Stimulated activated CD4-positive, alpha-beta T cell treated with anti-CD3 and anti-CD28 coated beads, Interleukin-12 subunit alpha, Interleukin-12 subunit beta, amount 100 ng/mL, for 48 hours (primary cell): ENCODE data around the gene KRTAP10-7.
"Not testable (repeated sequence)": the region's sequence is repeated elsewhere in the genome, so short reads cannot be mapped to it uniquely, and the experiment has no call there.

Experiments
- DNase-seq, 3 donors: peaks; one replicate each; pipeline ENCODE4 v3.0.0-alpha.2; 2020; ENCODE audit warnings: low read depth in 2 of 3, low spot score in 1 of 3

The KRTAP10-7 gene

DNA sequence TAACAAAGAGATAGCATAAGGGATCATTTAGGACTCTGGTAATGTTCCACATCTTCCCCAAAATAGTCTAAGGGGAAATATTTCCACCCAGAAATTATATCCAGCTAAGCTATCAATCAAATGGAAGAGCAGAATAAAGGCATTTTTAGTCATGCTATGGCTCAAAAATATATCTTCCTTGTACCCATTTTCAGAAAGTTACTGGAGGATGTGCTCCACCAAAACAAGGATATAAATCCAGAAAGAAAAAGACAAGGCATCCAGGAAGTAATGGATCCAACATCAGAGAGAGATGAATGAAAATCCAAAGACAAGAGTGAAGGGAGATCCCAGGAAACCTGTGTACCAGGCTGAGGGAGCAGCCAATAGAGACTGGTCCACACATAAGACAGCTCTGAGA lies 8.8 kb downstream of the KRTAP10-7 start:
- DNase-seq = no peak

GRCh38 chr21:44610157-44610843 lies 9.9 kb downstream of the KRTAP10-7 start:
- not testable (repeated sequence) for DNase-seq

DNA sequence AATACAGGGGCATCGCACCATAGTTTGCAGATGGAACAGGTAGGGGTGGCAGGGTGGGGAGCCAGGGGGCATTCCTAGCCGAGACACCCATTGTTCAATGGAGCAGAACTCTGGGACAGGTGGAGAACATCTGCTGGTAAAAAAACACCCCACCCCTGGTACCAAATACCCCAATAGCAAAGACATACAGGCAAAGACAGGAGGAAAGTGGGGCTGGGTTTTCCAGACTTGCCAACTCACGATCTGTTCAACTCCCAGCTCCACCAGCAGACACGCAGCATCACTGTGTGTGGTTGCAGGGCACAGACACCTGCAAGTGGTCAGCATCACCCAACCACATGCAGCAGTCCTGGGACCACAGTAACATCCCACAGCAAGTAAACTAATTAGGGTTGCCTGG lies 11.2 kb downstream of the KRTAP10-7 start:
- DNase-seq = no peak

- DNase-seq = no peak
Observed at GRCh38 chr21:44612029-44612486, 11.7 kb downstream of the KRTAP10-7 start, which contains the start of gene KRTAP10-8. Gene KRTAP10-8, plus strand, starts transcription at chr21:44612079. Its CDS starts 22 bp downstream, at chr21:44612101.

GRCh38 chr21:44612669-44613229 lies 12.4 kb downstream of the KRTAP10-7 start:
- no peak for DNase-seq

DNA sequence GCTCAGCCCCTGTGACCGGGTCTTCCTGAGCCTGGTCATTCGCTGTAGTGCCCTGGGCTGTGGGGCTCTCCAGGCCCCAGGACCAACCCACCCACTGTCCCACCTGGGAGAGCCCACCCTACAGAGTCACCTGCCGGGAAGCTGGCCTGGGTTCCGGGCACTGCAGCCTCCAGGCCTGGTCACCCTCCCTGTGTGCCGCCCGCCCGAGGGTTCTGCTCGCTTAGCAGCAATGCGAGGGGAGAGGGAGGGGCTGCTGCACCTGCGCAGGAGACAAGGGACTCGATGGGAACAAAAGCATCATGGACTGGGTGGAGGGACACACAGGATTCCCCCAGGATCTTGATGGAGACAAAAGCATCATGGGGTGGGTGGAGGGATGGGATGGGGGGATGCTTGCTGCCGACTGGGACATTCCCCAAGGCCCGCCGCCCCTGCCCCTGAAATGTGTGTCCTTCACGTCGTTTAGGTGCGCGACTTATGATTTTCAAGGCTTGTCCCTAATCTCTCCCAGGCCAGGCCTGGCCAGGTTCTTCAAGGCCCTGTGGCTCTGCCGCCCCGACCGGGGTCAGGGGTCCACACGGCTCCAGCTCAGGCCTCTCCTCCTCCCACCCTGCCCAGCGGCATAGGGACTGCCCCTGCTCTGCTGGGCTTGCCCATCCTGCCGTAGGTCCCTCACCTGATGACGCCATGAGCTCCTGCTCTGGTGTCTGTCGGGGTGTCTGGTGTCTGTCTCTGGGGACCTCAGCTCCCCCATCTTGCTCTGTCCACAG lies 13.2 kb downstream of the KRTAP10-7 start:
- DNase-seq = no peak

DNA sequence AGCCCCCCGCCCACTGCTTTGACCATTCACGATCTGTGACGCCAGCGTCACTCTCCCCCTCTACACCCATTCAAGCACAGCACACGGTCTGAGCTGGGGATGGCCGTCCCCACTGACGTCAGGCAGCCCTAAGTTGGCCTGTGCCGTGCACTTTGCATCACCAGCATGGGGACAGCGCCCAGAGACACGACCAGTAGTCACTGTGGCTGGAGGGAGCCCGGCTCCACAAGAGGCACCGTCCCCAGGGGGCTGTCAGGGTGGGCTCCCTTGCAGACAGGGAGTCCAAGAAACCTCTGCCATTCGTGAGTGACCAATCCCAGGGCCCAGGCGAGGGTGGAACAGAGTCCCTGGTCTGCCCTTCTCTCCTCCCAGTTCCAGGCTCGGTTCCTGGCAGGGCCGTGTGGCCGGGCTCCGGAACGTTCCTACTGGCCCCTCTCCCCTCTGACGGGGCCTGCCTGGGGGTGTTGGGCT lies 13.8 kb downstream of the KRTAP10-7 start:
- DNase-seq = no peak

- DNase-seq = no peak
Observed at GRCh38 chr21:44614961-44615391, 14.6 kb downstream of the KRTAP10-7 start.

DNA sequence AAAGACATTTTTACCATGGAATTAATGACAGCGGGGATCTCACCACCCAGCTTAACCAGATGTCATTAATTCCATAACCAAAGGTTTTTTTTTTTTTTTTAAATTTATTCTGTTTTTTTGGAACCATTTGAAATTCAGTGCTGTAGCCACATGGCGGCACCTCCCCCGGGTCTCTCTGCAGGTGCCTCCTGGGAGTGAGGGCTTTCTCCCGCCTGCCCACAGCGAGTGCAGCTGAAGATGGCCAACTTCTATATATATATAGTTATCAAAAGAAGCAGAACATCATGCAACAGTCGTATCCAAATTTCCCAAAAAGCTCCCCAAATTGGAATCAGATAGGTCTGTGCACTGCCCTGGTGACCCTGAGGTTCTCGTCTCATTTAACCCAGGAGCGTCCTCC lies 15.1 kb downstream of the KRTAP10-7 start:
- DNase-seq = no peak

DNA sequence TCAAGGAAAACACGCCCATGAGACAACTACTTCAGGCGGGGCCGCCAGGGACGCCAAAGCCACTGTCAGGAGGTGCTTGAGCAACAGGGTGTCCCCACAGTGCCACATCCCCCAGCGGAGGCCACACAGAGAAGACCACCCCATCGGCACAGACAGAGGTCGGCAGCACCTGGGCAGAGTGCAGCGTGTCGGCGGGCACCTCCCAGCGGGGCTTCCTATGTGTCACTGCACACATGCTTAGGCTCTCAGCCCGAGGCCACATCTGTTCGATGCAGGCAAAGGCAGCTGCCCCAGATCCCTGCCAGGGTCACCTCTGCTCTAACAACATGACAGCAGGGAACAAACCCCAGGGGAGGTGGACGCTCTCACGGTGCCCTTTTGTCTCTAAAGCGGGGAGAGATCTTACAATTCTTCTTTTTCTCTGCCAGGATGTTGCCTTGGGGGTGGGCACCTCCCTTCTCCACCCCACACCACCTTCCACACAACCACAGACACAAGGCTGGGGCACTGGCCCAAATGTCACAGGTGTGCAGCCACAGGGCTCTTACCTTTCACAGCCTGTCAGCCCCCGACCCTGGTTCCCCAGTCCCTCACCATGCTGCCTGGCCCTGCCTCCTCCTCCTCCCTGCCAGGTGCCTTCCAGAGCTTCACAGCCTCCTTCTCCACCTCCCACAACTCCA lies 15.7 kb downstream of the KRTAP10-7 start:
- no peak for DNase-seq

- DNase-seq = no peak
Observed at GRCh38 chr21:44616591-44616926, 16.2 kb downstream of the KRTAP10-7 start.

DNA sequence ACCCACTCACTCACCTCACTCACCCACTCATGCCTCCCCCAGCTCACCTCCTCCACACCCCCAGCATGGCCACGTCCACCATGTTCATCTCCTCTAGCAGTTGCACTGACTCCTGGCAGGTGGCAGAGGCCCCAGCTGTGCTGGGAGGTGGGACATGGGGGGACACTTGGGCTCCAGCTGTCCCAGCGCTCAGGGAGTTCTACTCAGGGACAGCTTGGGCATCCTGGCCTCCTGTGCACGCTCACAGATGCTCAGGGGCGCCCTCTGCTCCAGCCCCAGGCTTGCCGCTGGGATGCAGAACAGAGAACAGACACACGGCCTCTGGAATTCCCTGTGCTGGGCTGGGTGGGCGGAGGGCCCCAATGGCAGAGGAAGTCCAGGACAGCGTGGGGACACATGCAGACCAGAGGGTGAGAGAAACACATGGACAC lies 16.7 kb downstream of the KRTAP10-7 start:
- DNase-seq = no peak

- no peak for DNase-seq
Observed at GRCh38 chr21:44618504-44618903, 18.1 kb downstream of the KRTAP10-7 start.

DNA sequence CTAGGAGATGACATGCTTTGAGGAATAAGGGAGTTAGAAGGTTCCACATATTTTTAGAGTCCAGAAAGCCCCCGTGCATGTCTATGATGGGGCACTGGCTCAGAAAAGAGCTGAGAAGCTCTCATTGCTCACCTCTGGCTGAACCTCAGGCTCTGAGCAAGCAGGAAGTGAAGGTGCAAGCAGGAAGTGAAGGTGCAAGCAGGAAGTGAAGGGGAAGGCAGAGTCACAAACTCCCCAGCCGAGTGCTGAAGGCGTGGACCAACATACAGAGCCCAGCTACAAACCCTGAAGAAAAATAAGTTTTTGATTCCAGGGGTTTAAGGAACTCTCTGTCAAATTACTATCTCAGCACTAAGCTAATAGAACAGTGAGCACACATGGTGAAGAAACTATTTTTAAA lies 18.5 kb downstream of the KRTAP10-7 start:
- peak; percentile 20 to 26 (median 23) for DNase-seq

DNA sequence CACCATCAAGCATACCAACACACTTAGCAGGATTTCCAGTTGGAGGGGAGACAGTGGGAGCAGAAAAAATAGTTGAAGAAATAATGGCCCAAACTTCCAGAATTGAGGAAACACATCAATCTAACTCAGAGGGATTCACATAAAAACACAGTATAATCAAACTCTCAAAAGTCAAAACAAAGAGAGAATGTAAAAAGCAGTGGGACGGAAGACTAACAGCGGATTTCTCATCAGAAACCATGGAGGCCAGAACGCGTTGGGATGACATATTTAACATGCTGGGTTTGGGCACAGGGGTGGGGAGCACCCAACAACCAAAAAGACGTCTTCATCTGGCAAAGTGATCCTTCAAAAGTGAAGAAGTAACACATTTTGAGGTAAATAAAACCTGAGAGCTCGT lies 19.5 kb downstream of the KRTAP10-7 start:
- DNase-seq = no peak

GRCh38 chr21:44623575-44623974 lies 23.2 kb downstream of the KRTAP10-7 start:
- no peak for DNase-seq

DNA sequence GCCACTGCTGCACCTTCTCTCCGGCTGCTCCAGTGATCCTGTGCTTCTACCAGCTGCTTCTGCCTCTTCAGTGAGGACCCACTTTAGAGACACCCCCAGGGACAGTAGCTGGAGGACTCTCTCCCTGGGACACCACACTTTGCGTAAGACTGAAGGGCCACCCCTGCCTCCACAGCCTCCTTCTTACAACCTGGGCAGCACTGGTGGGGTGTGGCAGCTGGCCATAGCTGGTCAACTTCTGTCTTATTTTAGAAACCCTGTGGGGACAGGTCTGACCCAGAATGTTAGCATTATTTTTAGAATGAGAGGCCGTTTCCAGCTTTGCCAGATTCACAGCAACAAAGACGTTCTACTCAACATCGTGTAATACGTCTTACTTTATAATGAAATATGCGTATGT lies 25.4 kb downstream of the KRTAP10-7 start:
- no peak for DNase-seq

GRCh38 chr21:44626262-44626661 lies 25.9 kb downstream of the KRTAP10-7 start:
- no peak for DNase-seq

DNA sequence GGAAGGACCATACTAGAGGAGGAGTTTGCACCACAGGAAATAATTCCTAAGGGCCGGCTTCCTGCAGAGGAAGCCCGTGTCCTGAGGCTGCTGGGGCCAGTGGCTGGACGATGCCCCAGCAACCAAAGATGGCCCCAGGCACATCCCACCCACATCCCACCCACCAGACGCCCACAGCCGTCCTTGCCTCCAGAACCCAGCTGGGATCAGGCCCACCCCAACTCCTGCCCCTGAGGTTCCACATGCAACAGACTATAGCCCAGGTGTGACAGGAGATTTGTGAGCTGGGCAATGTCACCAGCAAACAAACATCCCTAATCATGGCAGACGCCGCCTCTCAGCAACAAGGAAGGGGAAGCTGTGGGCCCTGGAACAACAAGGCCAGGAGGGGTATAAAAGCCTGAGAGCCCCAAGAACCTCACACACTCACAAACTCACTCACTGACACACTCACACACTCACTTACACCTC lies 26.3 kb downstream of the KRTAP10-7 start, which contains the start of gene KRTAP10-9:
KRTAP10-9 (plus strand) TSS at position 421 of the 471 bp plus-strand sequence. CDS start 79 bp downstream, outside the sequence.
- no peak for DNase-seq

- DNase-seq = not testable (repeated sequence)
Observed at GRCh38 chr21:44627181-44627822, 26.9 kb downstream of the KRTAP10-7 start.

DNA sequence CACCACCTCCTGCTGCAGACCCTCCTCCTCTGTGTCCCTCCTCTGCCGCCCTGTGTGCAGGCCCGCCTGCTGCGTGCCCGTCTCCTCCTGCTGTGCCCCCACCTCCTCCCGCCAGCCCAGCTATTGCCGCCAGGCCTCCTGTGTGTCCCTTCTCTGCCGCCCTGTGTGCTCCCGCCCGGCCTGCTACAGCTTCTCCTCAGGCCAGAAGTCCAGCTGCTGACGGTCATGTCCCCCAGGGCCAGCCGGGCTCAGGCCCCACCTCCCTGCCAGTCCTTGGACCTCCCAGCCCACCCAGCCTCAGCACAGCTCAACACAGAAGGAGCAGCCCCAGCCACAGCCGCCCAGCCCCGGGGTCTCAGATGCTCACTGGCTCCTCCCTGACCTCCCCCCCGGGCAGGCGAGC lies 27.4 kb downstream of the KRTAP10-7 start:
- DNase-seq = not testable (repeated sequence)
